ENCODE results near the gene LAPTM4A.

DNA sequence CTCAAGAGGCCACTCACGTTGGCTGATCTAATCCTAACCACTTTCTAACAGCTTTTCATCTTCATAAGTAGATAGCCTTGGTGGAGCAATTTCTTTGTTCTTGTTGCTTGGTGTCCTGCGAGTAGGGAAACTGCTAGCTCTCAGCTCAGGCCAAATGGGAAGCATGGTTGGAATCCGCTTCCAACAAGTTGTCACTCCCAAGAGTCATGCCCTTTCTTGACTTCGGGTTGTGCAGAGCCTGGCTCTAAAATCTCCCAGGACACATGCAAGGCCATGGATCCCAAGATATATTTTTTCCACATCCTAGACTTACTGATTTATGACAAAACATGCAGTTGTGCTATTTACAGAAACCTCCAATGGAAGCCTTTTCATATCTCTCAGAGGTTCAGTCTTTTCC, 31.7 kb downstream of the LAPTM4A start:
- TF ChIP-seq CTCF (IDR thresholded peaks at IDR 0.05; ENCODE audit: poor library complexity) (no peak), EZH2phosphoT487 (IDR thresholded peaks at IDR 0.05; ENCODE audit: low read depth, severe bottlenecking, unreplicated experiment) (no peak)
